SK-N-SH (cell line): ENCODE measurements around the gene ARHGAP44. TPM values are rescaled to one million over a fixed set of nuclear protein-coding genes. Genes with fewer than 3 reads are reported as not detected.

ENCODE experiments used
- CTCF ChIA-PET: fragments of 300-600, 350-600 bp; formaldehyde crosslinking; extraction: SDS; loops from one replicate; lab custom pipeline; 2021; lab: Yijun Ruan, JAX
- POLR2A ChIA-PET: fragments of 350-600 bp; sonication (Branson Sonifier 250); formaldehyde crosslinking; extraction: SDS; loops from one replicate; lab custom pipeline; 2020; ENCODE audit warnings: antibody characterized with exemption, inconsistent platforms; lab: Yijun Ruan, JAX
- DNase-seq: peaks from one replicate; pipeline ENCODE4 v3.0.0; 2012
- H2AFZ ChIP-seq: fragments of 200-600 bp; sonication (generic); 2 replicates; pipeline ENCODE4 v1.8.1; 2016; ENCODE audit warnings: antibody characterized with exemption, mild to moderate bottlenecking, low read depth
- H3F3A ChIP-seq: fragments of 200-600 bp; sonication (generic); replicated peaks from 2 replicates; pipeline ENCODE3; 2016; ENCODE audit warnings: antibody characterized with exemption, mild to moderate bottlenecking; ENCODE audit not compliant: insufficient read depth
- H3K27ac ChIP-seq, 2 experiments: fragments of 200-500 bp in 1 of 2; fragments of 200-600 bp in 1 of 2; sonication (Bioruptor generic) in 1 of 2; sonication (generic), shearing (Covaris generic) in 1 of 2; 2 replicates each; pipeline versions ENCODE4 v1.5.1 to v1.6.1; 2014 to 2016; ENCODE audit warnings: low read depth in 2 of 2, inconsistent platforms in 1 of 2, low read length in 1 of 2, mild to moderate bottlenecking in 1 of 2, mixed read lengths in 1 of 2
- H3K27me3 ChIP-seq: fragments of 200-600 bp; sonication (generic), shearing (Covaris generic); 2 replicates; pipeline ENCODE4 v1.6.1; 2016; ENCODE audit warnings: mixed run types; ENCODE audit not compliant: insufficient read depth
- H3K36me3 ChIP-seq, 2 experiments: fragments of 200-500 bp in 1 of 2; fragments of 200-600 bp in 1 of 2; sonication (Bioruptor generic) in 1 of 2; sonication (generic) in 1 of 2; replicated peaks in 1 of 2; 2 replicates each; pipeline versions ENCODE3 to v1.5.1; 2014 to 2016; ENCODE audit warnings: low read length in 1 of 2, mild to moderate bottlenecking in 1 of 2; ENCODE audit not compliant: insufficient read depth in 2 of 2, control insufficient read depth in 1 of 2
- H3K4me1 ChIP-seq, 2 experiments: fragments of 200-500 bp in 1 of 2; fragments of 200-600 bp in 1 of 2; sonication (Bioruptor generic) in 1 of 2; sonication (generic), shearing (Covaris generic) in 1 of 2; 2 replicates each; pipeline versions ENCODE4 v1.5.1 to v1.6.1; 2014 to 2016; ENCODE audit warnings: low read depth in 1 of 2, low read length in 1 of 2, mixed run types in 1 of 2; ENCODE audit not compliant: insufficient read depth in 2 of 2, control insufficient read depth in 1 of 2
- H3K4me2 ChIP-seq: fragments of 200-600 bp; sonication (generic), shearing (Covaris generic); 2 replicates; pipeline ENCODE4 v1.6.1; 2017; ENCODE audit warnings: mixed run types
- H3K4me3 ChIP-seq, 2 experiments: fragments of 200-500 bp in 1 of 2; fragments of 200-600 bp in 1 of 2; sonication (Bioruptor generic) in 1 of 2; sonication (generic), shearing (Covaris generic) in 1 of 2; 2 replicates each; pipeline versions ENCODE4 v1.5.1 to v1.8.1; 2014 to 2016; ENCODE audit warnings: low read depth in 2 of 2, inconsistent platforms in 1 of 2, low read length in 1 of 2, mild to moderate bottlenecking in 1 of 2, mixed read lengths in 1 of 2, moderate library complexity in 1 of 2
- H3K79me2 ChIP-seq: fragments of 200-600 bp; sonication (generic); 2 replicates; pipeline ENCODE4 v1.8.1; 2017; ENCODE audit warnings: mild to moderate bottlenecking; ENCODE audit not compliant: insufficient read depth
- H3K9ac ChIP-seq: fragments of 200-600 bp; sonication (generic); 2 replicates; pipeline ENCODE4 v1.6.1; 2017; ENCODE audit warnings: mixed run types
- H3K9me2 ChIP-seq: fragments of 200-600 bp; sonication (generic); 2 replicates; pipeline ENCODE4 v1.6.1; 2017; ENCODE audit warnings: mixed run types
- H3K9me3 ChIP-seq: fragments of 200-600 bp; sonication (generic); 2 replicates; pipeline ENCODE4 v1.6.1; 2017; ENCODE audit warnings: mixed run types, mild to moderate bottlenecking, moderate library complexity
- H4K20me1 ChIP-seq: fragments of 200-600 bp; sonication (generic); 2 replicates; pipeline ENCODE4 v1.6.1; 2017; ENCODE audit warnings: mild to moderate bottlenecking, mixed run types; ENCODE audit not compliant: insufficient read depth
- CHD2 ChIP-seq: fragments of 150-350 bp; IDR thresholded peaks from 2 replicates; pipeline ENCODE4 v1.6.1; 2018; ENCODE audit warnings: low read length; ENCODE audit not compliant: partially characterized antibody
- ELF1 ChIP-seq: IDR thresholded peaks from 2 replicates; pipeline ENCODE4 v1.4.0; 2012
- FOXM1 ChIP-seq: IDR thresholded peaks from 2 replicates; pipeline ENCODE4 v1.4.0; 2012; ENCODE audit warnings: low read depth, mild to moderate bottlenecking
- GABPA ChIP-seq: IDR thresholded peaks from 2 replicates; pipeline ENCODE4 v1.4.0; 2012; ENCODE audit warnings: low read depth, mild to moderate bottlenecking
- GATA2 ChIP-seq: sonication (generic); formaldehyde crosslinking; IDR thresholded peaks from 2 replicates; pipeline ENCODE4 v1.5.0; 2020; ENCODE audit warnings: mild to moderate bottlenecking, missing genetic modification reagents
- JUND ChIP-seq: IDR thresholded peaks from 2 replicates; pipeline ENCODE4 v1.4.0; 2012
- MEF2A ChIP-seq: IDR thresholded peaks from 2 replicates; pipeline ENCODE4 v1.4.0; 2012; ENCODE audit warnings: low read depth, borderline replicate concordance
- NFIC ChIP-seq: IDR thresholded peaks from 2 replicates; pipeline ENCODE4 v1.4.0; 2012; ENCODE audit warnings: borderline replicate concordance
- NRF1 ChIP-seq: IDR thresholded peaks from 2 replicates; pipeline ENCODE4 v1.6.1; 2012; ENCODE audit warnings: low read depth, mild to moderate bottlenecking, low read length
- RCOR1 ChIP-seq: fragments of 150-350 bp; IDR thresholded peaks from 2 replicates; pipeline ENCODE4 v1.6.1; 2017; ENCODE audit warnings: antibody characterized with exemption, low read length
- SIN3A ChIP-seq: IDR thresholded peaks from 2 replicates; pipeline ENCODE4 v1.6.1; 2012; ENCODE audit warnings: low read depth, mild to moderate bottlenecking, low read length, moderate library complexity, borderline replicate concordance
- SMC3 ChIP-seq: IDR thresholded peaks from 2 replicates; pipeline ENCODE4 v1.6.1; 2012; ENCODE audit warnings: low read depth, low read length, improper control_type of control experiment
- TAF1 ChIP-seq: IDR thresholded peaks from 2 replicates; pipeline ENCODE4 v1.6.1; 2012; ENCODE audit warnings: low read depth, mild to moderate bottlenecking, low read length, moderate library complexity, borderline replicate concordance
- TEAD4 ChIP-seq: IDR thresholded peaks from 2 replicates; pipeline ENCODE4 v1.4.0; 2012; ENCODE audit warnings: mild to moderate bottlenecking, borderline replicate concordance; ENCODE audit not compliant: insufficient read depth
- WGBS: methylation state at CpG from one replicate; pipeline ENCODE4 v1.1.6; 2017; ENCODE audit warnings: low lambda C conversion rate; 5-methylcytosine and 5-hydroxymethylcytosine counted together
- polyA plus RNA-seq, 3 experiments: library from polyadenylated mRNA; depleted of rRNA; stranded (reverse); fragments of >200 nt; gene quantifications; 2 replicates each; pipeline ENCODE4 v1.2.3, GENCODE V29; 2012
- TF ChIP-seq, protein P1 (sequence below): IDR thresholded peaks from 2 replicates; pipeline ENCODE4 v1.4.0; 2012; ENCODE audit warnings: low read depth, borderline replicate concordance

Gene ARHGAP44
- polyA plus RNA-seq, 1 of the 3 experiments (the other 2 are of a cell fraction) = 0.28 TPM

DNA sequence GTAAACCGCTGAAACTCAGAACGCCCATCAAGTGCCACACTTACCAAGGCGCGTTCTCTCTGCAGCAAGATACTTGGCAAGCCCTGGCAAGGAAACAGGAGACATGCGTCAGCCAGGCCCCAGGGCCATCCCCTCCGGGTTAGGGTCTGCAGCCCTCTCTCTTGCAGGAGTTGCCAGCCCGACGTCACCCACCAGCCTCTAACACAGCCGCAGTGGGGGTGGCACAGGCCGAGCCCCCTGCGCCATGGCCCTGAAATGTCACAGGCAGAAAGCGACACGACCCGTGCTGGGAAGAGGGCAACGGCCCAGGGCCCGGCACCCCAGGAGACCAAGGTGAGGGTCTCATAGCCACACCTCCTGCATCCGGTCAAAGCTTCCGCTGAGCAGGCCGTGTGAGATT lies 206.6 kb downstream of the ARHGAP44 start:
- TF ChIP-seq FOXM1 = no peak
- TF ChIP-seq NFIC = no peak
- no peak for TF ChIP-seq SIN3A
- TF ChIP-seq, all 33 proteins: peak for 0
- Histone ChIP-seq H3K79me2 (no peaks in the 10 kb centered on the region), H3F3A (no peaks in the 10 kb centered on the region), H4K20me1 (no peaks in the 10 kb centered on the region), H3K27ac (no peak overlapping the region), H2AFZ (no peak overlapping the region), H3K36me3 (peaks cover 16 to 96% of the 10 kb centered on the region in 2 experiments), H3K4me1 (no peaks in the 10 kb centered on the region), H3K27me3 (no peaks in the 10 kb centered on the region), H3K9me2 (no peaks in the 10 kb centered on the region), H3K4me2 (no peak overlapping the region), H3K9ac (no peak overlapping the region), H3K4me3 (no peak overlapping the region), H3K9me3 (no peaks in the 10 kb centered on the region)
- ChIA-PET CTCF (interaction anchor here (0.6 kb wide), 1 partner anchor 28 kb away, joined by 3 read pairs; no protein-coding TSS in a partner anchor), POLR2A (no interaction called here)
- WGBS = 91% methylated on average over 9 of the region's 19 CpGs
- DNase-seq = no peak

GRCh38 chr17:12996357-12996756 lies 207.1 kb downstream of the ARHGAP44 start:
- TF ChIP-seq, protein P1, sequence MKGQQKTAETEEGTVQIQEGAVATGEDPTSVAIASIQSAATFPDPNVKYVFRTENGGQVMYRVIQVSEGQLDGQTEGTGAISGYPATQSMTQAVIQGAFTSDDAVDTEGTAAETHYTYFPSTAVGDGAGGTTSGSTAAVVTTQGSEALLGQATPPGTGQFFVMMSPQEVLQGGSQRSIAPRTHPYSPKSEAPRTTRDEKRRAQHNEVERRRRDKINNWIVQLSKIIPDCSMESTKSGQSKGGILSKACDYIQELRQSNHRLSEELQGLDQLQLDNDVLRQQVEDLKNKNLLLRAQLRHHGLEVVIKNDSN = no peak
- TF ChIP-seq NFIC (no peak), JUND (no peak), GABPA (no peak)
- no peaks in the 10 kb centered on the region for H3K9me2 ChIP-seq
- H3K36me3 ChIP-seq = peaks cover 18 to 95% of the 10 kb centered on the region in 2 experiments
- no peak overlapping the region for H3K9ac ChIP-seq
- H3K27me3 ChIP-seq = no peaks in the 10 kb centered on the region
- POLR2A ChIA-PET = no interaction called here
- no peak overlapping the region for H3K27ac ChIP-seq
- no peak overlapping the region for H2AFZ ChIP-seq
- 96% methylated on average over 8 of the region's 10 CpGs for WGBS
- no peaks in the 10 kb centered on the region for H3K9me3 ChIP-seq
- H3F3A ChIP-seq = no peaks in the 10 kb centered on the region
- CTCF ChIA-PET = interaction anchor here (1.0 kb wide), 1 partner anchor 34 kb away, joined by 4 read pairs; no protein-coding TSS in a partner anchor
- no peaks in the 10 kb centered on the region for H3K4me1 ChIP-seq
- H3K4me3 ChIP-seq = no peak overlapping the region
- no peaks in the 10 kb centered on the region for H4K20me1 ChIP-seq
- DNase-seq = no peak
- H3K4me2 ChIP-seq = no peak overlapping the region
- no peaks in the 10 kb centered on the region for H3K79me2 ChIP-seq

DNA sequence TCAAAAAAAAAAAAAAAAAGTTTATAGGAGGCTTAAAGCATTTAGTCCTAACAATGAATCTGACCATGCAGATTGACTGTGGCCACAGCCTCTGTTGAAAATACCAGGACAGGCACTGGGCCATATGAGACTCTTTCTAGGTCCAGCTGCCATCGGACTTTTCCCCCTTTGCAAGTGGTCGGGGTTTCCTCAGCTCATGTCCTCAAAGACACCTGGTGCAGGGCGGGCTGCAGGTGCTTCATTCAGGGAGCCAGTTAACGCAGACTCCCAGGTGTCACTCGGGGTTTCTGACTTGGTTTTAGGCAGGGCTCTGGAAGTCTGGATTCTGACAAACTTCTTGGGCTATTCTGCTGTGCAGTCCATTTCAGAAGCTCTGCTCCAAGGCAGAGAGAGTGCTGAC lies 207.6 kb downstream of the ARHGAP44 start:
- Histone ChIP-seq H3F3A (no peaks in the 10 kb centered on the region), H3K4me1 (no peaks in the 10 kb centered on the region), H3K4me3 (no peak overlapping the region), H3K27me3 (no peaks in the 10 kb centered on the region), H3K36me3 (peaks cover 24 to 95% of the 10 kb centered on the region in 2 experiments), H4K20me1 (no peaks in the 10 kb centered on the region), H3K9me2 (no peaks in the 10 kb centered on the region), H3K9ac (no peak overlapping the region), H3K79me2 (no peaks in the 10 kb centered on the region), H3K27ac (no peak overlapping the region), H3K4me2 (no peak overlapping the region), H2AFZ (no peak overlapping the region), H3K9me3 (no peaks in the 10 kb centered on the region)
- TF ChIP-seq SMC3 (no peak), TEAD4 (no peak), RCOR1 (no peak), TAF1 (no peak), MEF2A (no peak), GATA2 (CRISPR knock-in tag) (no peak), GABPA (no peak), NRF1 (no peak), ELF1 (no peak), FOXM1 (no peak), CHD2 (no peak)
- 73% methylated on average over 3 of the region's 5 CpGs for WGBS
- POLR2A ChIA-PET = interaction anchor here (1.6 kb wide), 1 partner anchor 10 kb away, joined by 6 read pairs; no protein-coding TSS in a partner anchor
- no peak for DNase-seq
- CTCF ChIA-PET = interaction anchor here (1.0 kb wide), 1 partner anchor 33 kb away, joined by 4 read pairs; no protein-coding TSS in a partner anchor
